ENCODE measurements around the gene PAX9.

DNA sequence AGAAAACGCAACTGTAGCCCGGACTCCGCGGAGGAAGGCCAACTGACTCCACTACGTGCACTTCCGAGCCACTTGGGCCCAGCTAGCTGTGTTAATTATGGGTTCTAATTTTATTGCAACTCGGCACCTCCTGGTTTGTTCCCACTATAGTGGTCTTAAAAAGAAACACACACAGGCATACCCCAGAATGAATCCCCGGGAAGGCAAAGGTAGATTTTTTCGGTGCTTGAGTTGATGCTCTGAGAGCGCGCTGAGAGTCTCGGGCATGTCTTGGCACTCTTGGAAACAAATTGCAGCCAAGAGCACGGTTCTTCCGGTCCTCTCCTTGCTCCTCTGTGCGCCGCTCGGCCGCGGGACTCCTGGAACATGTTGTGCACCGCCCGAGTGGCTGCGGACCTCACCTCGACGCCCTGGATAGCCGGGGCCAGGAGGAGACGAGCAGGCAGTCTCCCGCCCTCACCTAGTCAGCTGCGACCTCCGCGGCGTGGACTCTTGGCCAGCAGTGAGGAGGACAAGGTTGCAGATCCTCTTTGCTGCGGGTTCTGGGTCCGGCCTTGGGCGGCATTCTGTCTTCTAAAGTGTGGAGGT lies 6.8 kb upstream of the PAX9 start:
- TF ChIP-seq POLR2A (IDR thresholded peaks at IDR 0.05) (no peak), EP300 (IDR thresholded peaks at IDR 0.05) (no peak)
- TF ChIP-seq, protein P1, sequence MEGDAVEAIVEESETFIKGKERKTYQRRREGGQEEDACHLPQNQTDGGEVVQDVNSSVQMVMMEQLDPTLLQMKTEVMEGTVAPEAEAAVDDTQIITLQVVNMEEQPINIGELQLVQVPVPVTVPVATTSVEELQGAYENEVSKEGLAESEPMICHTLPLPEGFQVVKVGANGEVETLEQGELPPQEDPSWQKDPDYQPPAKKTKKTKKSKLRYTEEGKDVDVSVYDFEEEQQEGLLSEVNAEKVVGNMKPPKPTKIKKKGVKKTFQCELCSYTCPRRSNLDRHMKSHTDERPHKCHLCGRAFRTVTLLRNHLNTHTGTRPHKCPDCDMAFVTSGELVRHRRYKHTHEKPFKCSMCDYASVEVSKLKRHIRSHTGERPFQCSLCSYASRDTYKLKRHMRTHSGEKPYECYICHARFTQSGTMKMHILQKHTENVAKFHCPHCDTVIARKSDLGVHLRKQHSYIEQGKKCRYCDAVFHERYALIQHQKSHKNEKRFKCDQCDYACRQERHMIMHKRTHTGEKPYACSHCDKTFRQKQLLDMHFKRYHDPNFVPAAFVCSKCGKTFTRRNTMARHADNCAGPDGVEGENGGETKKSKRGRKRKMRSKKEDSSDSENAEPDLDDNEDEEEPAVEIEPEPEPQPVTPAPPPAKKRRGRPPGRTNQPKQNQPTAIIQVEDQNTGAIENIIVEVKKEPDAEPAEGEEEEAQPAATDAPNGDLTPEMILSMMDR (IDR thresholded peaks at IDR 0.05) = no peak

Measured in stomach (tissue), 4 donors.